CD8-positive, alpha-beta memory T cell (primary cell): ENCODE data around the gene GRIPAP1. TPM values are rescaled to one million over a fixed set of nuclear protein-coding genes. Genes with fewer than 3 reads are reported as not detected.

ENCODE experiments used
- CTCF ChIA-PET: fragments of 350-600 bp; sonication (Branson Sonifier 250); formaldehyde crosslinking; loops from one replicate; lab custom pipeline; 2021; ENCODE audit warnings: antibody characterized with exemption; lab: Charles Lee
- POLR2A ChIA-PET: fragments of 350-600 bp; sonication (Branson Sonifier 250); formaldehyde crosslinking; loops from one replicate; lab custom pipeline; 2021; ENCODE audit warnings: antibody characterized with exemption; lab: Charles Lee
- DNase-seq, 5 donors: peaks; one replicate each; pipeline versions ENCODE4 v3.0.0 to v3.0.0-alpha.2; 2020 to 2022; ENCODE audit warnings: mixed read lengths in 1 of 5
- H3K27ac ChIP-seq: one replicate; pipeline ENCODE4 v1.7.0; 2013; ENCODE audit warnings: low read depth, mild to moderate bottlenecking, low read length, moderate library complexity
- H3K27me3 ChIP-seq: 2 replicates; pipeline ENCODE4 v1.7.0; 2013; ENCODE audit warnings: low read length, mild to moderate bottlenecking; ENCODE audit not compliant: insufficient read depth, poor library complexity, severe bottlenecking
- H3K36me3 ChIP-seq: 2 replicates; pipeline ENCODE4 v1.7.0; 2013; ENCODE audit warnings: mild to moderate bottlenecking, low read length, moderate library complexity; ENCODE audit not compliant: insufficient read depth
- H3K4me1 ChIP-seq: 2 replicates; pipeline ENCODE4 v1.7.0; 2013; ENCODE audit warnings: mild to moderate bottlenecking, low read length, moderate library complexity; ENCODE audit not compliant: insufficient read depth
- H3K4me3 ChIP-seq: 2 replicates; pipeline ENCODE4 v1.7.0; 2013; ENCODE audit warnings: mild to moderate bottlenecking, low read length
- H3K9me3 ChIP-seq: 2 replicates; pipeline ENCODE4 v1.7.0; 2013; ENCODE audit warnings: mild to moderate bottlenecking, low read length
- H3K27ac Mint-ChIP-seq, 8 donors: one replicate each; pipeline ENCODE4 v1.8.0; 2020 to 2021; ENCODE audit warnings: mixed read lengths in 8 of 8, mild to moderate bottlenecking in 6 of 8, inconsistent platforms in 3 of 8, moderate library complexity in 3 of 8
- H3K27me3 Mint-ChIP-seq, 2 donors: one replicate each; pipeline ENCODE4 v1.8.0; 2020 to 2021; ENCODE audit warnings: mixed read lengths in 2 of 2, mild to moderate bottlenecking in 1 of 2, moderate library complexity in 1 of 2
- H3K36me3 Mint-ChIP-seq, 3 donors: one replicate each; pipeline ENCODE4 v1.8.0; 2020 to 2021; ENCODE audit warnings: mixed read lengths in 3 of 3, inconsistent platforms in 1 of 3, mild to moderate bottlenecking in 1 of 3
- H3K4me1 Mint-ChIP-seq, 3 donors: one replicate each; pipeline ENCODE4 v1.8.0; 2020 to 2021; ENCODE audit warnings: mixed read lengths in 3 of 3, inconsistent platforms in 1 of 3, mild to moderate bottlenecking in 1 of 3
- H3K4me3 Mint-ChIP-seq, 7 donors: one replicate each; pipeline ENCODE4 v1.8.0; 2020 to 2021; ENCODE audit warnings: mixed read lengths in 7 of 7, mild to moderate bottlenecking in 6 of 7, moderate library complexity in 4 of 7, inconsistent platforms in 2 of 7
- H3K9me3 Mint-ChIP-seq, 5 donors: one replicate each; pipeline ENCODE4 v1.8.0; 2020 to 2022; ENCODE audit warnings: mixed read lengths in 5 of 5, mild to moderate bottlenecking in 3 of 5, moderate library complexity in 2 of 5, inconsistent platforms in 1 of 5
- polyA plus RNA-seq: library from polyadenylated mRNA; unstranded; fragments of 300-500 nt; fragmentation: Illumina TruSeq; gene quantifications from one replicate; pipeline ENCODE4 v1.2.3, GENCODE V29; 2021
- total RNA-seq, 2 experiments: library from RNA; stranded (reverse); gene quantifications; one replicate each; pipeline ENCODE4 v1.2.3, GENCODE V29; 2021

Gene GRIPAP1
- total and polyA plus RNA-seq, 3 experiments from 2014 or later: 21.2 to 57.7 (median 56.8) TPM

- Histone ChIP-seq H3K27me3 (no peaks in the 10 kb centered on the region), H3K9me3 (no peaks in the 10 kb centered on the region), H3K4me3 (no peak overlapping the region), H3K4me1 (peaks cover 11% of the 10 kb centered on the region), H3K27ac (no peak overlapping the region), H3K36me3 (no peaks in the 10 kb centered on the region)
- POLR2A ChIA-PET: no interaction called here
- H3K36me3 Mint-ChIP-seq: peaks cover 0 to 46% (median 9%) of the 10 kb centered on the region in 3 donors
- peaks cover 0 to 9% of the 10 kb centered on the region in 2 donors for H3K27me3 Mint-ChIP-seq
- no peak overlapping the region for H3K27ac Mint-ChIP-seq
- H3K9me3 Mint-ChIP-seq: no peaks in the 10 kb centered on the region
- peaks cover 0 to 17% (median 16%) of the 10 kb centered on the region in 3 donors for H3K4me1 Mint-ChIP-seq
- DNase-seq: no peak
- no peak overlapping the region for H3K4me3 Mint-ChIP-seq
- CTCF ChIA-PET: no interaction called here
These were observed 27.0 kb downstream of the GRIPAP1 start for GRCh38 chrX:48975041-48975440.

GRCh38 chrX:48974574-48974973, 27.5 kb downstream of the GRIPAP1 start:
- ChIA-PET CTCF (no interaction called here), POLR2A (no interaction called here)
- Histone ChIP-seq H3K4me1 (peaks cover 11% of the 10 kb centered on the region), H3K27me3 (no peaks in the 10 kb centered on the region), H3K4me3 (no peak overlapping the region), H3K36me3 (no peaks in the 10 kb centered on the region), H3K9me3 (no peaks in the 10 kb centered on the region), H3K27ac (no peak overlapping the region)
- Mint-ChIP-seq H3K27me3 (peaks cover 0 to 9% of the 10 kb centered on the region in 2 donors), H3K27ac (peak overlapping the region in 2 of 8 donors; percentile 20 to 89), H3K4me3 (no peak overlapping the region), H3K36me3 (peaks cover 0 to 42% (median 9%) of the 10 kb centered on the region in 3 donors), H3K4me1 (peaks cover 0 to 17% (median 16%) of the 10 kb centered on the region in 3 donors), H3K9me3 (no peaks in the 10 kb centered on the region)
- no peak for DNase-seq

DNA sequence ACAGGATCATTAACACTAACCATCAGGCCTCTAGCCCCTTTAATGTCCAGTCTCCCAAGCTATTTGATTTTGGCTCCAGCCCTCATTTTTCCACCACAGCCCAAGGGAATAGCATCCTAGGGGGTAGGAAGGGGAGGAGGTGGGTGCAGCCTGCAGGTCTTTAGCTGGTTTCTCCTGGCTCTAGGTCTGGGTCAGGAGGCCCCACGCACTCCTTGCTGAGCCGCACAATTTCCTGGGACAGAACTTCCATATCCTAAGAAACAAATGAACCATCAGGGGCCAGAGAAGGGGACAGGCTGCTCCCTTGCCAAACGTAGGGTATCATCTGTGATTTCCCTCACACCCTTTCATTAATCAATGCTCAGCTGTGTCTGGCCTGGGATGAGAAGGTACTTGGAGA, 28.0 kb downstream of the GRIPAP1 start:
- peaks cover 11% of the 10 kb centered on the region for H3K4me1 ChIP-seq
- no peak overlapping the region for H3K27ac ChIP-seq
- Mint-ChIP-seq H3K4me3 (no peak overlapping the region), H3K9me3 (no peaks in the 10 kb centered on the region), H3K36me3 (peaks cover 0 to 42% (median 9%) of the 10 kb centered on the region in 3 donors), H3K27ac (no peak overlapping the region), H3K27me3 (peaks cover 0 to 10% of the 10 kb centered on the region in 2 donors), H3K4me1 (peaks cover 0 to 17% (median 16%) of the 10 kb centered on the region in 3 donors)
- H3K27me3 ChIP-seq: no peaks in the 10 kb centered on the region
- CTCF ChIA-PET: no interaction called here
- H3K4me3 ChIP-seq: no peak overlapping the region
- no peaks in the 10 kb centered on the region for H3K36me3 ChIP-seq
- H3K9me3 ChIP-seq: no peaks in the 10 kb centered on the region
- DNase-seq: no peak
- POLR2A ChIA-PET: no interaction called here

- H3K4me3 ChIP-seq: no peak overlapping the region
These were observed 29.6 kb downstream of the GRIPAP1 start for GRCh38 chrX:48972220-48973164.

GRCh38 chrX:48971249-48972219, 30.5 kb downstream of the GRIPAP1 start, which contains the start of gene KCND1:
Gene KCND1, minus strand, starts transcription at chrX:48971844. Its CDS starts 1,573 bp downstream, at chrX:48970271.
- Mint-ChIP-seq H3K36me3 (peaks cover 0 to 21% (median 6%) of the 10 kb centered on the region in 3 donors), H3K4me1 (peaks cover 0 to 17% (median 16%) of the 10 kb centered on the region in 3 donors), H3K9me3 (no peaks in the 10 kb centered on the region), H3K4me3 (peak within 1 kb of the TSS in 5 of 7 donors; percentile 32 to 75 (median 55)), H3K27me3 (peaks cover 0 to 6% of the 10 kb centered on the region in 2 donors), H3K27ac (peak within 1 kb of the TSS in 1 of 8 donors; percentile 77)
- H3K36me3 ChIP-seq: no peaks in the 10 kb centered on the region
- H3K9me3 ChIP-seq: no peaks in the 10 kb centered on the region
- POLR2A ChIA-PET: no interaction called here
- no peak within 1 kb of the TSS for H3K4me3 ChIP-seq
- H3K27ac ChIP-seq: no peak within 1 kb of the TSS
- peaks cover 11% of the 10 kb centered on the region for H3K4me1 ChIP-seq
- H3K27me3 ChIP-seq: no peaks in the 10 kb centered on the region
- CTCF ChIA-PET: interaction anchor here (1.5 to 2.1 kb wide), 3 partner anchors 13 to 71 kb away, joined by 4 to 5 read pairs (median 5); no protein-coding TSS in a partner anchor
- no peak for DNase-seq

More at GRCh38 chrX:48972220-48973164, 29.6 kb downstream of the GRIPAP1 start:
- ChIA-PET POLR2A (no interaction called here), CTCF (interaction anchor here (1.5 to 2.1 kb wide), 3 partner anchors 14 to 70 kb away, joined by 4 to 5 read pairs (median 5); no protein-coding TSS in a partner anchor)
- Histone ChIP-seq H3K4me1 (peaks cover 11% of the 10 kb centered on the region), H3K9me3 (no peaks in the 10 kb centered on the region), H3K36me3 (no peaks in the 10 kb centered on the region), H3K27me3 (no peaks in the 10 kb centered on the region), H3K27ac (no peak overlapping the region)
- H3K36me3 Mint-ChIP-seq: peaks cover 0 to 29% (median 6%) of the 10 kb centered on the region in 3 donors
- no peak overlapping the region for H3K27ac Mint-ChIP-seq
- H3K4me3 Mint-ChIP-seq: peak overlapping the region in 6 of 7 donors; percentile 1 to 75 (median 47)
- peak in 2 of 5 donors; percentile 4 to 51 for DNase-seq
- H3K4me1 Mint-ChIP-seq: peaks cover 0 to 17% (median 16%) of the 10 kb centered on the region in 3 donors
- H3K27me3 Mint-ChIP-seq: peaks cover 0 to 6% of the 10 kb centered on the region in 2 donors
- no peaks in the 10 kb centered on the region for H3K9me3 Mint-ChIP-seq

DNA sequence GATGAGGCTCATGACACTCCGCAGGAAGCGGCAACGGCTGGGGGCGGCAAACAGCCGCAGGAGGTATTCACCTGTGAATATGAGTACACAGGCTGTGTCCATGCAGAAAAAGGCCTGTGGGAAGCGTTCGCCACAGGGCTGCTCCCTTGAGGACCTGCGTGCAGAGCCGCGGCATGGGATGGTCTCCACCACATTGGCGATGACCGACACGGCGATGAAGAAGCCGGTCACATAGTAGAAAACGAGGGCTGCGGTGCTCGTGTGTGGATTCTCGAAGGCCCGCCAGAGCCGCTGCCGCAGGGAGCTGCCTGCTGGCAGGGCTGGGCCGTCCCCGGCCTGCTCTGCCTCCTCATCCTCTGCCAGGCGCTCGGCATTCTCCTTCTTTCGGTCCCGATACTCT, 32.6 kb downstream of the GRIPAP1 start:
- DNase-seq: no peak
- Mint-ChIP-seq H3K4me3 (no peak overlapping the region), H3K36me3 (peaks cover 0 to 5% (median under 1%) of the 10 kb centered on the region in 3 donors), H3K9me3 (no peaks in the 10 kb centered on the region), H3K4me1 (peaks cover 0 to 17% (median 14%) of the 10 kb centered on the region in 3 donors), H3K27ac (peak overlapping the region in 1 of 8 donors; percentile 54), H3K27me3 (peaks cover 0 to 3% of the 10 kb centered on the region in 2 donors)
- H3K4me1 ChIP-seq: peaks cover 11% of the 10 kb centered on the region
- CTCF ChIA-PET: interaction anchor here (0.5 kb wide), 1 partner anchor 513 kb away, joined by 3 read pairs; no protein-coding TSS in a partner anchor
- POLR2A ChIA-PET: no interaction called here
- H3K4me3 ChIP-seq: no peak overlapping the region
- H3K9me3 ChIP-seq: no peaks in the 10 kb centered on the region
- H3K36me3 ChIP-seq: no peaks in the 10 kb centered on the region
- H3K27ac ChIP-seq: no peak overlapping the region
- H3K27me3 ChIP-seq: no peaks in the 10 kb centered on the region

DNA sequence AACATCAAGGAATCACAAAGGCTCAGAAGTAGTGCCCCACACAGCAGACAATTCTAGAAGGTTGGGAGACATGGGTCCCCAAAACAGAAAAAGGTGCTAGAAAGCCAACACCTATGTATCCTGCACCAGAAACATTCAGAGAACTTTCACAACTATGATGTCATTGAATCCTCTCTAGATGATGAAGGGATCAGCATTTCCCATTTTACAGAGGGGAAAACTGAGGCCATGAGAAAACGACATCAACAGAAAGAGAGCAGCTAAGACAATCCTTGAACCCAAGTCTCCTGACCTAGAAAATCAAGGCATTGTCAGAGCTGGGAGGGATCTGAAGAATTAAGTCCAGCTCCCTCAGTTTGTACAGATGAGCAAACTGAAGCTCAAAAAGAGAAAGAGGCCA, 33.7 kb downstream of the GRIPAP1 start:
- H3K27ac Mint-ChIP-seq: no peak overlapping the region
- Histone ChIP-seq H3K27ac (no peak overlapping the region), H3K9me3 (no peaks in the 10 kb centered on the region), H3K4me3 (no peak overlapping the region), H3K27me3 (no peaks in the 10 kb centered on the region), H3K36me3 (no peaks in the 10 kb centered on the region), H3K4me1 (peaks cover 11% of the 10 kb centered on the region)
- H3K36me3 Mint-ChIP-seq: peaks cover 0 to under 1% (median 0%) of the 10 kb centered on the region in 3 donors
- peaks cover 0 to 3% of the 10 kb centered on the region in 2 donors for H3K27me3 Mint-ChIP-seq
- H3K4me3 Mint-ChIP-seq: no peak overlapping the region
- H3K9me3 Mint-ChIP-seq: no peaks in the 10 kb centered on the region
- peaks cover 0 to 17% (median 17%) of the 10 kb centered on the region in 3 donors for H3K4me1 Mint-ChIP-seq
- ChIA-PET CTCF (no interaction called here), POLR2A (no interaction called here)
- no peak for DNase-seq
